HEK293T (cell line): ENCODE measurements around the gene AKAP6.

Experiments
- CTCF ChIA-PET: fragments of 350-600 bp; formaldehyde crosslinking; extraction: SDS; loops from one replicate; lab custom pipeline; 2021; ENCODE audit warnings: antibody characterized with exemption, inconsistent platforms; lab: Yijun Ruan, JAX
- POLR2A ChIA-PET: fragments of 350-600 bp; formaldehyde crosslinking; extraction: SDS; loops from one replicate; lab custom pipeline; 2020; ENCODE audit warnings: antibody characterized with exemption, inconsistent platforms; lab: Yijun Ruan, JAX
- DNase-seq: peaks from one replicate; pipeline ENCODE4 v3.0.0; 2012; ENCODE audit warnings: mixed read lengths; ENCODE audit errors: extremely low spot score
- ARNT ChIP-seq: fragments of 450-650 bp; IDR thresholded peaks from 2 replicates; pipeline ENCODE4 v1.6.1; 2017; ENCODE audit warnings: mild to moderate bottlenecking
- BHLHE40 ChIP-seq: fragments of 450-650 bp; IDR thresholded peaks from 2 replicates; pipeline ENCODE4 v1.6.1; 2016; ENCODE audit warnings: mild to moderate bottlenecking, moderate library complexity, borderline replicate concordance
- CTBP1 ChIP-seq: fragments of 450-650 bp; IDR thresholded peaks from 2 replicates; pipeline ENCODE4 v1.6.1; 2016; ENCODE audit warnings: borderline replicate concordance
- ELF4 ChIP-seq: fragments of 450-650 bp; IDR thresholded peaks from 2 replicates; pipeline ENCODE4 v1.6.1; 2017; ENCODE audit warnings: antibody characterized with exemption
- FOXA1 ChIP-seq: fragments of 450-650 bp; IDR thresholded peaks from 2 replicates; pipeline ENCODE4 v1.6.1; 2016; ENCODE audit warnings: mild to moderate bottlenecking
- FOXK2 ChIP-seq: fragments of 450-650 bp; IDR thresholded peaks from 2 replicates; pipeline ENCODE4 v1.6.1; 2016; ENCODE audit warnings: mild to moderate bottlenecking
- FOXM1 ChIP-seq: fragments of 450-650 bp; IDR thresholded peaks from 2 replicates; pipeline ENCODE4 v1.6.1; 2017; ENCODE audit warnings: mild to moderate bottlenecking, borderline replicate concordance
- HDGF ChIP-seq: fragments of 450-650 bp; IDR thresholded peaks from 2 replicates; pipeline ENCODE4 v1.6.1; 2017; ENCODE audit warnings: antibody characterized with exemption, borderline replicate concordance
- L3MBTL2 ChIP-seq: fragments of 450-650 bp; conservative IDR thresholded peaks from 2 replicates; pipeline ENCODE4 v1.6.1; 2016; ENCODE audit warnings: mild to moderate bottlenecking
- LEF1 ChIP-seq: fragments of 450-650 bp; IDR thresholded peaks from 2 replicates; pipeline ENCODE4 v1.6.1; 2017; ENCODE audit warnings: mild to moderate bottlenecking, borderline replicate concordance
- NFRKB ChIP-seq: fragments of 450-650 bp; IDR thresholded peaks from 2 replicates; pipeline ENCODE4 v1.6.1; 2016; ENCODE audit warnings: mild to moderate bottlenecking, moderate library complexity
- SP1 ChIP-seq: fragments of 450-650 bp; IDR thresholded peaks from 2 replicates; pipeline ENCODE4 v1.6.1; 2017
- SUZ12 ChIP-seq: fragments of 450-650 bp; IDR thresholded peaks from 2 replicates; pipeline ENCODE4 v1.6.1; 2016; ENCODE audit warnings: mild to moderate bottlenecking
- TARDBP ChIP-seq: fragments of 450-650 bp; IDR thresholded peaks from 2 replicates; pipeline ENCODE4 v1.6.1; 2016
- ZNF384 ChIP-seq: fragments of 450-650 bp; IDR thresholded peaks from 2 replicates; pipeline ENCODE4 v1.6.1; 2016
- TF ChIP-seq, protein P1 (sequence below): fragments of 450-650 bp; IDR thresholded peaks from 2 replicates; pipeline ENCODE4 v1.6.1; 2016

The AKAP6 gene

DNA sequence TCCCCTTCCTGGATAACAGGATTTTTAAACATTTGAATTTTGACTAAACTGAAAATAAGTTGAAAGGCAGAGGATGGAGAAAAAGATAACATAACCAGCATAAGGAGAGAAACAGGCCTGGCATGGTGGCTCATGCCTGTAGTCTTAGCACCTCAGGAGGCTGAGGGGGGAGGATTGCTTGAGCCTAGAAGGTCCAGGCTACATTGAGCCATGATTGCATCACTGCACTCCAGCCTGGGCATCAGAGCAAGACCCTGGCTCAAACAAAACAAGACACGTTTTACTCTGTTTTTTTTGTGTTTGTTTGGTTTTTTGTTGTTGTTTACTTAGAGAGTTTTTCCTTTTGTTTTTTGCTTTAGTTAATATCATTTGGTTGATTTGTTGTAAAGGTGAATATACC is 8.7 kb downstream of the AKAP6 start:
- DNase-seq, result no peak
- no peak for TF ChIP-seq FOXA1
- no peak for TF ChIP-seq TARDBP
- TF ChIP-seq FOXM1, result no peak
- TF ChIP-seq ELF4, result no peak
- no peak for TF ChIP-seq ARNT
- no peak for TF ChIP-seq CTBP1
- no peak for TF ChIP-seq ZNF384
- TF ChIP-seq L3MBTL2, result no peak
- TF ChIP-seq FOXK2, result no peak
- TF ChIP-seq LEF1, result no peak
- no peak for TF ChIP-seq SUZ12
- TF ChIP-seq BHLHE40, result no peak
- no peak for TF ChIP-seq SP1
- TF ChIP-seq, protein P1, sequence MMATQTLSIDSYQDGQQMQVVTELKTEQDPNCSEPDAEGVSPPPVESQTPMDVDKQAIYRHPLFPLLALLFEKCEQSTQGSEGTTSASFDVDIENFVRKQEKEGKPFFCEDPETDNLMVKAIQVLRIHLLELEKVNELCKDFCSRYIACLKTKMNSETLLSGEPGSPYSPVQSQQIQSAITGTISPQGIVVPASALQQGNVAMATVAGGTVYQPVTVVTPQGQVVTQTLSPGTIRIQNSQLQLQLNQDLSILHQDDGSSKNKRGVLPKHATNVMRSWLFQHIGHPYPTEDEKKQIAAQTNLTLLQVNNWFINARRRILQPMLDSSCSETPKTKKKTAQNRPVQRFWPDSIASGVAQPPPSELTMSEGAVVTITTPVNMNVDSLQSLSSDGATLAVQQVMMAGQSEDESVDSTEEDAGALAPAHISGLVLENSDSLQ, result no peak
- no peak for TF ChIP-seq NFRKB
- TF ChIP-seq HDGF, result no peak
- ChIA-PET CTCF (no interaction called here), POLR2A (no interaction called here)

DNA sequence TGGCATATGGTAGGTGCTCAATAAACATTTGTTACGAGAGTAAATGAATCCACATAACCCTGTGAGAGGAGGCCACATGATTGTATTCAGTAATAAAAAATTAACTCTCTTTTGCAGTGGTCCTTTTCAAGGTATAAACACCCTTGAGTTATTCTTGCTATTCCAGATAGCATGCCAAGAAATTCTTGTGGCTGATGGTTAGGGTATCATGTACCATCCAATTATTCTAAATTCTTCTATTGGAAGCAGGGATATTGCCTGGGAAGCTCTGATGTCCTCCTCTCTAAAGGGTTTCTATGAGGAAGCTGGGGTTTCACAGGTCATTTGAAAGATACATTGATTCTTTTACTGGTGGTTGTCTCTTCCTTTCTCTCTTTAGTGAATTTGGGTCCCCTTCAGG is 10.1 kb downstream of the AKAP6 start:
- CTCF ChIA-PET, result interaction anchor here (0.9 to 1.2 kb wide), 2 partner anchors 9 to 11 kb away, joined by 3 to 4 read pairs; no protein-coding TSS in a partner anchor
- POLR2A ChIA-PET, result no interaction called here
- TF ChIP-seq CTBP1 (no peak), ARNT (no peak), ELF4 (no peak)

DNA sequence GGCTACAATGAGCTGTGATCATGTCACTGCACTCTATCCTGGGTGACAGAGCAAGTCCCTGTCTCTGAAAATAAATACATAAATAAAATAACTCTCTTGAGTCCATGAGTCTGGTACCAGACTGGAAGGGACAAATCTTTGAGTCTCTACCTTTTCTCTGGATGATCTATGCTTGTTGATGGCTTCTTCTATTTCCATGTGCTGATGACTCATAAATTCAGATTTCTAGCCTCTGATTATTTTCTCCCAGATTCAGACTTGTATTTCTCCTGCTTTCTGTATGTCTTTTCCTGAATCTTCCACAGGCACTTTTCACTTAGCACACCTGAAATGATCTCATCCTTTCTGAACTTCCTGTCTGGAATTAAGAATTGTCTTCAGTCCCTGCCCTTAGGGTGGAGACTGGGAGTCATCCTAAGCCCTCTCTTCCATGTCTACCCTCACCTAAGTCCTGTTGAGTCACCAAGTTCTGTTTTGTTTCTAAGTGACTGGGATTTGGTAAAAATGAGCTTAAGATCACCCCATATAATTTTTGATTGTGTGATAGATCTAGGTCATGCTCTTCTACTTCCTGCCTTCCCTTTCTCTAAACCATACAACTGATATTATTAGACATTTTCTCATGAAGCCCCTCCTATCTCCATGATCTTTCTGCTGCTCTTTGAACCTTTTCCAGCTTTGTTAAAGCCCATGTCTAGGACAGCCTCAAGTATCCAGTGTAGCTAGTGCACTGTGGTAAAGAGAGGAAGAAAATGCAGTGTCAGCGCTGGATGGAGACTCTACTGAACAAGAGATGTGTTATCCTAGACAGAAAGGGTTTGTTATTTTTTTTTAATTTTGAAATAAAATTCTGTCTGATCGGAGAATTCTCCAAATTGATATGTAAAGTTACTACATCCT is 13.1 kb downstream of the AKAP6 start:
- no peak for DNase-seq
- ChIA-PET CTCF (interaction anchor here (0.7 kb wide), 1 partner anchor 319 kb away, joined by 3 read pairs; no protein-coding TSS in a partner anchor), POLR2A (no interaction called here)
- TF ChIP-seq L3MBTL2 (no peak), CTBP1 (no peak), FOXK2 (no peak), ARNT (no peak), FOXA1 (no peak), LEF1 (no peak), BHLHE40 (no peak), SUZ12 (no peak), FOXM1 (no peak), TARDBP (no peak), HDGF (no peak), SP1 (no peak), NFRKB (no peak), ZNF384 (no peak), ELF4 (no peak)
- TF ChIP-seq, protein P1, result no peak

More for the DNA sequence above, 10.1 kb downstream of the AKAP6 start:
- DNase-seq, result no peak

DNA sequence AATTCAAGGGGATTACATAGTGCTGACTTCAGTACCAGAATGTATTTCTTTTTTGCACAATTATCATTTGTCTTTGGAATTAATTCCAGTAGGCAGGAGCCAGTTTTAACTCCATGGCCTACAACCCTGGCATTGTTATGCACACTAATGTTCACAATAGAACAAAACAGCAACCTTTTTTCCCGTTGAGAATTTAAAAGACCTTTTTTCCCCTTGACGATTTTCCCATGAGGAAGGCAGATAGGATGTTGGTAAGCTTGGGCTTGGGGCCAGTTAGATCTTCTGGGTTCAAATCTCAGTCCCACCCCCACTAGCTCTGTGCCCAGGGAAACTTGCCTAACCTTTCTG is 13.7 kb downstream of the AKAP6 start:
- TF ChIP-seq HDGF (no peak), NFRKB (no peak), FOXA1 (no peak), SUZ12 (no peak), FOXK2 (no peak)
- TF ChIP-seq, protein P1, result no peak
- no peak for DNase-seq
- CTCF ChIA-PET, result no interaction called here
- POLR2A ChIA-PET, result no interaction called here

DNA sequence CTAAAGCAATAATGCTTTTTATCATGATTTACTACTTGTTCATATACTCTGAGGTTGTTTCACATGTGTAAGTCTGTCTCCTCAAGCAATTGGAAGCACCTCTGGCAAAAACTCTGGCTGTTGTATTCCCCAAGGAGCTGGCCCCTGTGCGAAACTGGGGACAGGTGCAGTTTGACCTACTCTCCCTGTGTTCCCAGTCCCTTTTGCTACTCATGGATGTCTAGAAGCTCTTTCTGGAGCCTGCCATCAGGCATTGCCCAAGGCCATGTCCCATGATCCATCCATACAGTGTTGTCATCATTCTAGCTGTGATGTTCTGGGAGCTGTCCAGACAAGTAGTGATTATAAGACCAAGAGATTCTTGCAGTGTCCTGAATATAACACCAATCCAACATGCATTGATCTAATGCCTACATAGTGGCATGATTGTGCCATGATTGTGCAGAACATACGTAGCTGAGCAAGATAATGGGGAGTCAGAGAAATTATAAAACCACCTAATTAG is 14.9 kb downstream of the AKAP6 start:
- ChIA-PET POLR2A (no interaction called here), CTCF (no interaction called here)
- no peak for TF ChIP-seq ZNF384
- TF ChIP-seq SUZ12, result no peak
- TF ChIP-seq FOXM1, result no peak
- no peak for TF ChIP-seq TARDBP
- TF ChIP-seq LEF1, result no peak
- no peak for TF ChIP-seq BHLHE40
- no peak for TF ChIP-seq FOXA1
- no peak for TF ChIP-seq FOXK2
- TF ChIP-seq, protein P1, result no peak
- TF ChIP-seq L3MBTL2, result no peak
- TF ChIP-seq HDGF, result no peak
- TF ChIP-seq NFRKB, result no peak
- DNase-seq, result no peak
